HG03095 (cell line): ENCODE data around the gene EPHA8.

Experiments
- ATAC-seq: cut with Tn5 transposase; IDR thresholded peaks from one replicate; pipeline ENCODE4 v1.9.1; 2021; ENCODE audit warnings: moderate library complexity; ENCODE audit not compliant: unreplicated experiment

EPHA8 gene

GRCh38 chr1:22612671-22613571, 49.6 kb downstream of the EPHA8 start:
- no peak for ATAC-seq

GRCh38 chr1:22613572-22613918, 50.3 kb downstream of the EPHA8 start:
- ATAC-seq, result no peak

GRCh38 chr1:22613951-22614350, 50.7 kb downstream of the EPHA8 start:
- ATAC-seq, result no peak

- no peak for ATAC-seq
Measured at GRCh38 chr1:22615886-22616285, 52.6 kb downstream of the EPHA8 start.

GRCh38 chr1:22616571-22616970, 53.3 kb downstream of the EPHA8 start:
- ATAC-seq, result no peak

- ATAC-seq, result no peak
Measured at GRCh38 chr1:22618056-22618455, 54.8 kb downstream of the EPHA8 start.

GRCh38 chr1:22619252-22619651, 56.0 kb downstream of the EPHA8 start:
- no peak for ATAC-seq

- ATAC-seq, result no peak
Measured at GRCh38 chr1:22619798-22620197, 56.5 kb downstream of the EPHA8 start.

GRCh38 chr1:22621761-22622160, 58.5 kb downstream of the EPHA8 start:
- ATAC-seq, result no peak

- ATAC-seq, result no peak
Measured at GRCh38 chr1:22625262-22625925, 62.1 kb downstream of the EPHA8 start.

- no peak for ATAC-seq
Measured at GRCh38 chr1:22626237-22627157, 63.2 kb downstream of the EPHA8 start.

GRCh38 chr1:22627331-22627730, 64.0 kb downstream of the EPHA8 start:
- ATAC-seq, result no peak

- ATAC-seq, result no peak
Measured at GRCh38 chr1:22628698-22629444, 65.6 kb downstream of the EPHA8 start.

- ATAC-seq, result no peak
Measured at GRCh38 chr1:22629886-22630285, 66.6 kb downstream of the EPHA8 start.

GRCh38 chr1:22633697-22634463, 70.6 kb downstream of the EPHA8 start:
- no peak for ATAC-seq

GRCh38 chr1:22635436-22635835, 72.1 kb downstream of the EPHA8 start:
- no peak for ATAC-seq

- ATAC-seq, result no peak
Measured at GRCh38 chr1:22636353-22636752, 73.1 kb downstream of the EPHA8 start, which contains the start of gene C1QA. C1QA (plus strand) TSS chr1:22636628; CDS start chr1:22637617, 989 bp downstream.

- no peak for ATAC-seq
Measured at GRCh38 chr1:22636927-22637326, 73.6 kb downstream of the EPHA8 start.

GRCh38 chr1:22637907-22638445, 74.7 kb downstream of the EPHA8 start:
- ATAC-seq, result no peak
